H9 (cell line): ENCODE measurements around the gene IFITM1. TPM values are rescaled to one million over a fixed set of nuclear protein-coding genes. Genes with fewer than 3 reads are reported as not detected.

Source experiments
- DNase-seq: peaks from one replicate; pipeline ENCODE4 v3.0.0-alpha.2; 2017
- H2AFZ ChIP-seq: one replicate; pipeline ENCODE4 v1.6.1; 2013; ENCODE audit warnings: mild to moderate bottlenecking, low read length, control low read depth, moderate library complexity
- H2AK5ac ChIP-seq: 2 replicates; pipeline ENCODE4 v1.6.1; 2013; ENCODE audit warnings: low read length, control low read depth, mixed read lengths; ENCODE audit not compliant: insufficient read length
- H2BK120ac ChIP-seq: one replicate; pipeline ENCODE4 v1.6.1; 2013; ENCODE audit warnings: low read depth, mild to moderate bottlenecking, low read length, control low read depth, inconsistent platforms; ENCODE audit not compliant: poor library complexity, severe bottlenecking
- H2BK12ac ChIP-seq: 2 replicates; pipeline ENCODE4 v1.6.1; 2013; ENCODE audit warnings: low read length, control low read depth, mixed read lengths, low read depth; ENCODE audit not compliant: insufficient read length
- H2BK15ac ChIP-seq: 2 replicates; pipeline ENCODE4 v1.6.1; 2013; ENCODE audit warnings: low read depth, low read length, control low read depth
- H2BK20ac ChIP-seq: one replicate; pipeline ENCODE4 v1.6.1; 2013; ENCODE audit warnings: low read depth, mild to moderate bottlenecking, low read length, control low read depth, inconsistent platforms; ENCODE audit not compliant: poor library complexity, severe bottlenecking
- H2BK5ac ChIP-seq: 2 replicates; pipeline ENCODE4 v1.6.1; 2013; ENCODE audit warnings: low read length, control low read depth, mixed read lengths; ENCODE audit not compliant: insufficient read length
- H3K14ac ChIP-seq: 2 replicates; pipeline ENCODE4 v1.6.1; 2013; ENCODE audit warnings: low read length, control low read depth; ENCODE audit not compliant: insufficient read depth
- H3K18ac ChIP-seq: 2 replicates; pipeline ENCODE4 v1.6.1; 2013; ENCODE audit warnings: low read depth, mild to moderate bottlenecking, mixed read lengths, low read length, control low read depth; ENCODE audit not compliant: insufficient read length
- H3K23ac ChIP-seq: 2 replicates; pipeline ENCODE4 v1.6.1; 2013; ENCODE audit warnings: low read length, control low read depth, mixed read lengths, low read depth; ENCODE audit not compliant: insufficient read length
- H3K23me2 ChIP-seq: 2 replicates; pipeline ENCODE4 v1.6.1; 2013; ENCODE audit warnings: low read depth, mild to moderate bottlenecking, mixed read lengths, low read length, control low read depth; ENCODE audit not compliant: insufficient read length, poor library complexity, severe bottlenecking
- H3K27ac ChIP-seq: 2 replicates; pipeline ENCODE4 v1.5.1; 2013; ENCODE audit warnings: low read length, control low read depth, mixed read lengths, low read depth; ENCODE audit not compliant: insufficient read length
- H3K27me3 ChIP-seq: 2 replicates; pipeline ENCODE4 v1.6.1; 2013; ENCODE audit warnings: low read length, control low read depth, inconsistent platforms; ENCODE audit not compliant: insufficient read depth
- H3K4ac ChIP-seq: 2 replicates; pipeline ENCODE4 v1.6.1; 2013; ENCODE audit warnings: low read depth, mild to moderate bottlenecking, control low read depth, inconsistent platforms, low read length, moderate library complexity
- H3K4me1 ChIP-seq: 2 replicates; pipeline ENCODE4 v1.6.1; 2013; ENCODE audit warnings: low read length, control low read depth, inconsistent platforms; ENCODE audit not compliant: insufficient read depth
- H3K4me2 ChIP-seq: 2 replicates; pipeline ENCODE4 v1.6.1; 2013; ENCODE audit warnings: low read length, control low read depth, mixed read lengths; ENCODE audit not compliant: insufficient read length, insufficient read depth
- H3K56ac ChIP-seq: 2 replicates; pipeline ENCODE4 v1.6.1; 2013; ENCODE audit warnings: low read depth, mild to moderate bottlenecking, mixed read lengths, low read length, control low read depth; ENCODE audit not compliant: insufficient read length
- H3K79me1 ChIP-seq: 2 replicates; pipeline ENCODE4 v1.6.1; 2013; ENCODE audit warnings: low read depth, mild to moderate bottlenecking, moderate library complexity, low read length, control low read depth, inconsistent platforms; ENCODE audit not compliant: insufficient read depth, poor library complexity, severe bottlenecking
- H3K79me2 ChIP-seq: 2 replicates; pipeline ENCODE4 v1.6.1; 2013; ENCODE audit warnings: low read length, control low read depth, inconsistent platforms; ENCODE audit not compliant: insufficient read depth
- H3K9ac ChIP-seq: 2 replicates; pipeline ENCODE4 v1.6.1; 2013; ENCODE audit warnings: low read length, control low read depth, mixed read lengths; ENCODE audit not compliant: insufficient read length; ENCODE audit errors: extremely low read depth
- H3K9me3 ChIP-seq: one replicate; pipeline ENCODE4 v1.6.1; 2013; ENCODE audit warnings: low read depth, low read length, inconsistent platforms; ENCODE audit not compliant: control insufficient read depth
- H3T11ph ChIP-seq: one replicate; pipeline ENCODE4 v1.6.1; 2013; ENCODE audit warnings: mild to moderate bottlenecking, low read length, control low read depth, inconsistent platforms
- H4K20me1 ChIP-seq: one replicate; pipeline ENCODE4 v1.6.1; 2013; ENCODE audit not compliant: control insufficient read depth, insufficient read length, insufficient read depth
- H4K5ac ChIP-seq: 2 replicates; pipeline ENCODE4 v1.6.1; 2013; ENCODE audit warnings: low read depth, mild to moderate bottlenecking, mixed read lengths, low read length, control low read depth; ENCODE audit not compliant: insufficient read length
- H4K8ac ChIP-seq: replicated peaks from 2 replicates; pipeline ENCODE4 v1.6.1; 2013; ENCODE audit warnings: low read length, control low read depth, mixed read lengths, low read depth; ENCODE audit not compliant: insufficient read length
- H4K91ac ChIP-seq: 2 replicates; pipeline ENCODE4 v1.6.1; 2013; ENCODE audit warnings: low read depth, mild to moderate bottlenecking, moderate library complexity, mixed read lengths, low read length, control low read depth; ENCODE audit not compliant: insufficient read length
- H3K27ac Mint-ChIP-seq, 3 experiments: 2 replicates in 2 of 3; 3 replicates in 1 of 3; pipeline ENCODE4 v1.8.0; 2020 to 2021; ENCODE audit warnings: mixed read lengths in 3 of 3, mild to moderate bottlenecking in 1 of 3, moderate library complexity in 1 of 3
- H3K27me3 Mint-ChIP-seq: 2 replicates; pipeline ENCODE4 v1.8.0; 2021; ENCODE audit warnings: low read depth, mild to moderate bottlenecking, moderate library complexity, mixed read lengths
- H3K36me3 Mint-ChIP-seq, 3 experiments: 2 replicates in 2 of 3; 3 replicates in 1 of 3; pipeline ENCODE4 v1.8.0; 2020 to 2021; ENCODE audit warnings: low read depth in 3 of 3, mixed read lengths in 3 of 3; ENCODE audit not compliant: insufficient read depth in 1 of 3
- H3K4me1 Mint-ChIP-seq, 2 experiments: 2 replicates each; pipeline ENCODE4 v1.8.0; 2020; ENCODE audit warnings: mixed read lengths in 2 of 2
- H3K4me3 Mint-ChIP-seq, 2 experiments: 2 replicates in 1 of 2; 3 replicates in 1 of 2; pipeline ENCODE4 v1.8.0; 2020 to 2021; ENCODE audit warnings: mild to moderate bottlenecking in 2 of 2, mixed read lengths in 2 of 2, moderate library complexity in 1 of 2
- H3K9me3 Mint-ChIP-seq, 2 experiments: 2 replicates in 1 of 2; 3 replicates in 1 of 2; pipeline ENCODE4 v1.8.0; 2020; ENCODE audit warnings: mild to moderate bottlenecking in 2 of 2, mixed read lengths in 2 of 2, moderate library complexity in 1 of 2
- CTCF ChIP-seq: fragments of 200-600 bp; sonication (generic); conservative IDR thresholded peaks from 3 replicates; pipeline ENCODE4 v1.8.0; 2021; ENCODE audit warnings: antibody characterized with exemption, mild to moderate bottlenecking
- WGBS: extraction: QIAGEN DNeasy Blood & Tissue Kit; methylation state at CpG from one replicate; pipeline ENCODE4 v1.1.7; 2013; ENCODE audit warnings: missing lambda C conversion rate, low lambda C conversion rate, mixed read lengths; ENCODE audit not compliant: insufficient read length; ENCODE audit errors: extremely low coverage; 5-methylcytosine and 5-hydroxymethylcytosine counted together
- total RNA-seq: library from RNA; stranded (reverse); gene quantifications from 2 replicates; pipeline ENCODE4 v1.2.1, GENCODE V29; 2021

Gene IFITM1
- total RNA-seq, 1 experiment from 2014 or later, result 500 TPM

- Histone ChIP-seq H2AFZ (no peak overlapping the region), H3K23ac (no peak overlapping the region), H2BK15ac (no peak overlapping the region), H4K5ac (no peak overlapping the region), H3K79me1 (no peaks in the 10 kb centered on the region), H2BK20ac (no peak overlapping the region), H3K9ac (no peak overlapping the region), H3K4me2 (no peak overlapping the region), H3K4ac (no peak overlapping the region), H4K91ac (no peak overlapping the region), H4K20me1 (no peaks in the 10 kb centered on the region), H3K27ac (no peak overlapping the region), H3K18ac (no peak overlapping the region), H3K4me1 (no peaks in the 10 kb centered on the region), H4K8ac (no peak overlapping the region), H3K79me2 (no peaks in the 10 kb centered on the region), H3K23me2 (peaks cover 9% of the 10 kb centered on the region), H2BK120ac (no peak overlapping the region), H3K27me3 (peaks cover 7% of the 10 kb centered on the region; the same call in 1 of the 2 replicates), H2BK5ac (no peak overlapping the region), H2BK12ac (no peak overlapping the region), H3K14ac (no peak overlapping the region; the same call in 1 of the 2 replicates), H3T11ph (no peak overlapping the region), H3K56ac (no peak overlapping the region), H3K9me3 (no peaks in the 10 kb centered on the region), H2AK5ac (no peak overlapping the region)
- DNase-seq, result no peak
- H3K4me1 Mint-ChIP-seq, result peaks cover 25 to 32% of the 10 kb centered on the region in 2 experiments
- peak overlapping the region; percentile 19 to 61; a peak in 1 of 5 replicates for H3K4me3 Mint-ChIP-seq
- peak overlapping the region; percentile 30 to 95 (median 59); a peak in 4 of 7 replicates for H3K27ac Mint-ChIP-seq
- no CpG with 5 or more reads among the region's 13 CpGs for WGBS
- peaks cover 13% of the 10 kb centered on the region for H3K27me3 Mint-ChIP-seq
- H3K36me3 Mint-ChIP-seq, result peaks cover 19 to 40% (median 23%) of the 10 kb centered on the region in 3 experiments
- H3K9me3 Mint-ChIP-seq, result no peaks in the 10 kb centered on the region
- TF ChIP-seq CTCF, result no peak
Observed at GRCh38 chr11:290621-291231, 23.1 kb upstream of the IFITM1 start.
